Stomach smooth muscle (tissue), 2 donors: ENCODE data around the gene RNH1.

Source experiments
- H3K27ac ChIP-seq: one replicate; pipeline ENCODE4 v1.7.0; 2013; ENCODE audit warnings: mild to moderate bottlenecking, low read length, inconsistent platforms
- H3K27me3 ChIP-seq, 2 donors: one replicate each; pipeline ENCODE4 v1.7.0; 2013; ENCODE audit warnings: low read length in 2 of 2; ENCODE audit not compliant: insufficient read depth in 2 of 2, control insufficient read depth in 1 of 2
- H3K36me3 ChIP-seq, 2 donors: one replicate each; pipeline ENCODE4 v1.7.0; 2013; ENCODE audit warnings: low read length in 2 of 2; ENCODE audit not compliant: control insufficient read depth in 2 of 2, insufficient read depth in 2 of 2
- H3K4me1 ChIP-seq: one replicate; pipeline ENCODE4 v1.7.0; 2013; ENCODE audit warnings: low read length; ENCODE audit not compliant: control insufficient read depth, insufficient read depth
- H3K4me3 ChIP-seq, 2 donors: one replicate each; pipeline ENCODE4 v1.7.0; 2013; ENCODE audit warnings: low read length in 2 of 2
- H3K9ac ChIP-seq, 2 donors: one replicate each; pipeline ENCODE4 v1.7.0; 2013; ENCODE audit warnings: low read length in 2 of 2, mild to moderate bottlenecking in 1 of 2
- H3K9me3 ChIP-seq, 2 donors: one replicate each; pipeline ENCODE4 v1.7.0; 2013; ENCODE audit warnings: low read length in 2 of 2; ENCODE audit not compliant: control insufficient read depth in 2 of 2
- donor health status: healthy.
- donor health status: Pancreatic carcinoma.

RNH1 gene

GRCh38 chr11:487571-488021, 19.4 kb downstream of the RNH1 start:
- no peak overlapping the region for H3K4me3 ChIP-seq
- H3K27me3 ChIP-seq: no peaks in the 10 kb centered on the region
- H3K36me3 ChIP-seq: peaks cover 0 to 4% of the 10 kb centered on the region in 2 donors
- H3K9me3 ChIP-seq: no peaks in the 10 kb centered on the region
- H3K4me1 ChIP-seq: no peaks in the 10 kb centered on the region
- H3K9ac ChIP-seq: no peak overlapping the region
- H3K27ac ChIP-seq: no peak overlapping the region

- no peaks in the 10 kb centered on the region for H3K27me3 ChIP-seq
- no peaks in the 10 kb centered on the region for H3K9me3 ChIP-seq
- H3K4me3 ChIP-seq: no peak overlapping the region
- no peak overlapping the region for H3K9ac ChIP-seq
- no peak overlapping the region for H3K27ac ChIP-seq
- H3K4me1 ChIP-seq: no peaks in the 10 kb centered on the region
- peaks cover 0 to 4% of the 10 kb centered on the region in 2 donors for H3K36me3 ChIP-seq
Observed at GRCh38 chr11:486189-486588, 20.9 kb downstream of the RNH1 start.

- Histone ChIP-seq H3K9me3 (no peaks in the 10 kb centered on the region), H3K4me1 (no peaks in the 10 kb centered on the region), H3K27ac (no peak overlapping the region), H3K27me3 (no peaks in the 10 kb centered on the region), H3K4me3 (no peak overlapping the region), H3K36me3 (peaks cover 0 to under 1% of the 10 kb centered on the region in 2 donors), H3K9ac (no peak overlapping the region)
Observed at GRCh38 chr11:484616-485015, 22.4 kb downstream of the RNH1 start.

- no peak overlapping the region for H3K27ac ChIP-seq
- H3K36me3 ChIP-seq: peaks cover 5 to 8% of the 10 kb centered on the region in 2 donors
- H3K9me3 ChIP-seq: no peaks in the 10 kb centered on the region
- no peak overlapping the region for H3K4me3 ChIP-seq
- no peak overlapping the region for H3K9ac ChIP-seq
- no peaks in the 10 kb centered on the region for H3K27me3 ChIP-seq
- H3K4me1 ChIP-seq: no peaks in the 10 kb centered on the region
Observed at GRCh38 chr11:479311-479710, 27.7 kb downstream of the RNH1 start.

- no peaks in the 10 kb centered on the region for H3K27me3 ChIP-seq
- H3K9me3 ChIP-seq: no peaks in the 10 kb centered on the region
- H3K9ac ChIP-seq: no peak overlapping the region
Observed at GRCh38 chr11:477052-477715, 29.9 kb downstream of the RNH1 start.

GRCh38 chr11:476416-476815, 30.6 kb downstream of the RNH1 start:
- H3K27me3 ChIP-seq: no peaks in the 10 kb centered on the region
- no peak overlapping the region for H3K27ac ChIP-seq
- no peak overlapping the region for H3K4me3 ChIP-seq
- peaks cover 5 to 8% of the 10 kb centered on the region in 2 donors for H3K36me3 ChIP-seq
- no peaks in the 10 kb centered on the region for H3K4me1 ChIP-seq
- H3K9ac ChIP-seq: no peak overlapping the region
- no peaks in the 10 kb centered on the region for H3K9me3 ChIP-seq

More at GRCh38 chr11:477052-477715, 29.9 kb downstream of the RNH1 start:
- H3K27ac ChIP-seq: no peak overlapping the region
- H3K4me1 ChIP-seq: no peaks in the 10 kb centered on the region
- H3K4me3 ChIP-seq: no peak overlapping the region
- H3K36me3 ChIP-seq: peaks cover 5 to 8% of the 10 kb centered on the region in 2 donors

GRCh38 chr11:475941-476340, 31.1 kb downstream of the RNH1 start:
- Histone ChIP-seq H3K36me3 (peaks cover 5 to 8% of the 10 kb centered on the region in 2 donors), H3K4me1 (no peaks in the 10 kb centered on the region), H3K27ac (no peak overlapping the region), H3K9me3 (no peaks in the 10 kb centered on the region), H3K9ac (no peak overlapping the region), H3K4me3 (no peak overlapping the region), H3K27me3 (no peaks in the 10 kb centered on the region)

- no peak overlapping the region for H3K4me3 ChIP-seq
- H3K9ac ChIP-seq: no peak overlapping the region
- no peak overlapping the region for H3K27ac ChIP-seq
- H3K9me3 ChIP-seq: no peaks in the 10 kb centered on the region
- peaks cover 5 to 8% of the 10 kb centered on the region in 2 donors for H3K36me3 ChIP-seq
- no peaks in the 10 kb centered on the region for H3K27me3 ChIP-seq
- H3K4me1 ChIP-seq: peaks cover 3% of the 10 kb centered on the region
Observed at GRCh38 chr11:474914-475506, 32.0 kb downstream of the RNH1 start.

- Histone ChIP-seq H3K9me3 (no peaks in the 10 kb centered on the region), H3K36me3 (peaks cover 5 to 6% of the 10 kb centered on the region in 2 donors), H3K9ac (no peak overlapping the region), H3K4me1 (peaks cover 12% of the 10 kb centered on the region), H3K27ac (no peak overlapping the region), H3K4me3 (no peak overlapping the region), H3K27me3 (no peaks in the 10 kb centered on the region)
Observed at GRCh38 chr11:473962-474785, 32.9 kb downstream of the RNH1 start.

GRCh38 chr11:473415-473814, 33.6 kb downstream of the RNH1 start:
- no peak overlapping the region for H3K4me3 ChIP-seq
- H3K4me1 ChIP-seq: peaks cover 14% of the 10 kb centered on the region
- no peaks in the 10 kb centered on the region for H3K27me3 ChIP-seq
- H3K36me3 ChIP-seq: peaks cover 5 to 6% of the 10 kb centered on the region in 2 donors
- H3K27ac ChIP-seq: no peak overlapping the region
- H3K9me3 ChIP-seq: no peaks in the 10 kb centered on the region
- H3K9ac ChIP-seq: no peak overlapping the region
